SK-N-SH (cell line): Measurements from ENCODE around the gene DLG1.

ENCODE experiments used
- EP300 ChIP-seq, 2 experiments: IDR thresholded peaks; 2 replicates each; pipeline versions ENCODE4 v1.4.0 to v1.6.1; 2012; ENCODE audit warnings: borderline replicate concordance in 1 of 2, low read depth in 1 of 2, low read length in 1 of 2
- EZH2phosphoT487 ChIP-seq: fragments of 200-600 bp; sonication (generic); IDR thresholded peaks from 2 replicates; pipeline ENCODE4 v1.6.1; 2017; ENCODE audit warnings: low read depth, mixed run types, mild to moderate bottlenecking, antibody characterized with exemption, moderate library complexity, borderline replicate concordance
- FOXJ3 ChIP-seq: sonication (generic); formaldehyde crosslinking; IDR thresholded peaks from 2 replicates; pipeline ENCODE4 v1.5.1; 2020; ENCODE audit warnings: mild to moderate bottlenecking, missing genetic modification reagents
- FOXM1 ChIP-seq: IDR thresholded peaks from 2 replicates; pipeline ENCODE4 v1.4.0; 2012; ENCODE audit warnings: low read depth, mild to moderate bottlenecking
- GABPA ChIP-seq: IDR thresholded peaks from 2 replicates; pipeline ENCODE4 v1.4.0; 2012; ENCODE audit warnings: low read depth, mild to moderate bottlenecking
- GATA2 ChIP-seq: sonication (generic); formaldehyde crosslinking; IDR thresholded peaks from 2 replicates; pipeline ENCODE4 v1.5.0; 2020; ENCODE audit warnings: mild to moderate bottlenecking, missing genetic modification reagents
- MXI1 ChIP-seq: IDR thresholded peaks from 2 replicates; pipeline ENCODE4 v1.6.1; 2012; ENCODE audit warnings: mild to moderate bottlenecking, low read depth, low read length, improper control_type of control experiment
- POLR2AphosphoS5 ChIP-seq: IDR thresholded peaks from 2 replicates; pipeline ENCODE4 v1.6.1; 2012; ENCODE audit warnings: low read depth, low read length
- REST ChIP-seq: IDR thresholded peaks from 2 replicates; pipeline ENCODE4 v1.6.1; 2012; ENCODE audit warnings: mild to moderate bottlenecking, low read depth, low read length, moderate library complexity
- RFX5 ChIP-seq: IDR thresholded peaks from 2 replicates; pipeline ENCODE4 v1.6.1; 2012; ENCODE audit warnings: mild to moderate bottlenecking, improper control_type of control experiment, low read length
- RXRA ChIP-seq: IDR thresholded peaks from 2 replicates; pipeline ENCODE4 v1.4.0; 2012; ENCODE audit warnings: low read depth, mild to moderate bottlenecking, borderline replicate concordance
- TF ChIP-seq, protein P1 (sequence below): fragments of 200-600 bp; sonication (generic); IDR thresholded peaks from 2 replicates; pipeline ENCODE4 v1.6.1; 2017; ENCODE audit warnings: antibody characterized with exemption, mild to moderate bottlenecking, moderate library complexity
- TF ChIP-seq, protein P2 (sequence below): IDR thresholded peaks from 2 replicates; pipeline ENCODE4 v1.4.0; 2012; ENCODE audit warnings: low read depth, borderline replicate concordance
- TF ChIP-seq, protein P3 (sequence below): IDR thresholded peaks from 2 replicates; pipeline ENCODE4 v1.4.0; 2012; ENCODE audit warnings: low read depth

DNA sequence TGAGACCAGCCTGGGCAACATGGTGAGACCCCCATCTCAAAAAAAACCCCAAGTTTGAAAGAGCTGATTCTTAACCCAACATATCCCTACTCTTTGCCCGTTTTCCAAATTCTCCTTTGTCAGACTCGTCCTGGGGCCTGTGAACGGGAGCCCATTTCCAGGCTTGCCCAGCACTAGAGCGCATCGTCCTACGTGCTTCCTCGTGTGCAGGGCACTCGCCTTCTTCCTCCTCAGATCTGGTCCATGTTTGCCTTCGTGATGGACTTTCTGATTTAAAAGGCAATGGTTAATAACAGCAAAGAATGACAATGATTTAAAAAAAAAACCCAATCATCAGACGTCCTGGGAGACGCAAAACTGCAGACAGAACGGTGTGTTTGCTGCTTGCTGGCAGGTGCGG lies 278.9 kb downstream of the DLG1 start:
- TF ChIP-seq, protein P1, sequence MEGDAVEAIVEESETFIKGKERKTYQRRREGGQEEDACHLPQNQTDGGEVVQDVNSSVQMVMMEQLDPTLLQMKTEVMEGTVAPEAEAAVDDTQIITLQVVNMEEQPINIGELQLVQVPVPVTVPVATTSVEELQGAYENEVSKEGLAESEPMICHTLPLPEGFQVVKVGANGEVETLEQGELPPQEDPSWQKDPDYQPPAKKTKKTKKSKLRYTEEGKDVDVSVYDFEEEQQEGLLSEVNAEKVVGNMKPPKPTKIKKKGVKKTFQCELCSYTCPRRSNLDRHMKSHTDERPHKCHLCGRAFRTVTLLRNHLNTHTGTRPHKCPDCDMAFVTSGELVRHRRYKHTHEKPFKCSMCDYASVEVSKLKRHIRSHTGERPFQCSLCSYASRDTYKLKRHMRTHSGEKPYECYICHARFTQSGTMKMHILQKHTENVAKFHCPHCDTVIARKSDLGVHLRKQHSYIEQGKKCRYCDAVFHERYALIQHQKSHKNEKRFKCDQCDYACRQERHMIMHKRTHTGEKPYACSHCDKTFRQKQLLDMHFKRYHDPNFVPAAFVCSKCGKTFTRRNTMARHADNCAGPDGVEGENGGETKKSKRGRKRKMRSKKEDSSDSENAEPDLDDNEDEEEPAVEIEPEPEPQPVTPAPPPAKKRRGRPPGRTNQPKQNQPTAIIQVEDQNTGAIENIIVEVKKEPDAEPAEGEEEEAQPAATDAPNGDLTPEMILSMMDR: no peak
- TF ChIP-seq GABPA: no peak
- TF ChIP-seq POLR2AphosphoS5: no peak
- TF ChIP-seq EZH2phosphoT487: no peak
- no peak for TF ChIP-seq RFX5
- TF ChIP-seq REST: no peak
- no peak for TF ChIP-seq MXI1
- TF ChIP-seq, protein P2, sequence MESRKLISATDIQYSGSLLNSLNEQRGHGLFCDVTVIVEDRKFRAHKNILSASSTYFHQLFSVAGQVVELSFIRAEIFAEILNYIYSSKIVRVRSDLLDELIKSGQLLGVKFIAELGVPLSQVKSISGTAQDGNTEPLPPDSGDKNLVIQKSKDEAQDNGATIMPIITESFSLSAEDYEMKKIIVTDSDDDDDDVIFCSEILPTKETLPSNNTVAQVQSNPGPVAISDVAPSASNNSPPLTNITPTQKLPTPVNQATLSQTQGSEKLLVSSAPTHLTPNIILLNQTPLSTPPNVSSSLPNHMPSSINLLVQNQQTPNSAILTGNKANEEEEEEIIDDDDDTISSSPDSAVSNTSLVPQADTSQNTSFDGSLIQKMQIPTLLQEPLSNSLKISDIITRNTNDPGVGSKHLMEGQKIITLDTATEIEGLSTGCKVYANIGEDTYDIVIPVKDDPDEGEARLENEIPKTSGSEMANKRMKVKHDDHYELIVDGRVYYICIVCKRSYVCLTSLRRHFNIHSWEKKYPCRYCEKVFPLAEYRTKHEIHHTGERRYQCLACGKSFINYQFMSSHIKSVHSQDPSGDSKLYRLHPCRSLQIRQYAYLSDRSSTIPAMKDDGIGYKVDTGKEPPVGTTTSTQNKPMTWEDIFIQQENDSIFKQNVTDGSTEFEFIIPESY: no peak
- TF ChIP-seq, protein P3, sequence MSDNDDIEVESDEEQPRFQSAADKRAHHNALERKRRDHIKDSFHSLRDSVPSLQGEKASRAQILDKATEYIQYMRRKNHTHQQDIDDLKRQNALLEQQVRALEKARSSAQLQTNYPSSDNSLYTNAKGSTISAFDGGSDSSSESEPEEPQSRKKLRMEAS: no peak
- TF ChIP-seq FOXM1: no peak
- no peak for TF ChIP-seq RXRA
- TF ChIP-seq FOXJ3: no peak
- no peak for TF ChIP-seq GATA2
- no peak for TF ChIP-seq EP300 (IDR thresholded peaks at IDR 0.05; ENCODE audit: borderline replicate concordance in 1 of 2, low read depth in 1 of 2, low read length in 1 of 2)
